ENCODE data around the gene RAB44. TPM values are rescaled to one million over a fixed set of nuclear protein-coding genes. Genes with fewer than 3 reads are reported as not detected.

The RAB44 gene
- total and polyA plus RNA-seq, 2 of the 13 experiments (the other 11 are each of a cell fraction or from before 2014, with no cell fraction given) = not detected

- TF ChIP-seq BCL3 (CRISPR knock-in tag; IDR thresholded peaks at IDR 0.05) (peak; percentile 77; the same call in 1 of the 2 replicates), SIX4 (CRISPR knock-in tag; IDR thresholded peaks at IDR 0.05) (no peak; the same call in 1 of the 2 replicates), ZNF672 (CRISPR knock-in tag; IDR thresholded peaks at IDR 0.05) (peak; percentile 71; the same call in 1 of the 2 replicates), REPIN1 (CRISPR knock-in tag; IDR thresholded peaks at IDR 0.05; ENCODE audit: borderline replicate concordance, low read depth) (peak; percentile 99), ZNF720 (CRISPR knock-in tag; IDR thresholded peaks at IDR 0.05) (no peak), FIP1L1 (IDR thresholded peaks at IDR 0.05; ENCODE audit: borderline replicate concordance, insufficient read depth, low read depth, low read length) (no peak), ZNF589 (CRISPR knock-in tag; conservative IDR thresholded peaks at IDR 0.05) (peak; percentile 97), ZNF253 (CRISPR knock-in tag; IDR thresholded peaks at IDR 0.05; ENCODE audit: borderline replicate concordance) (no peak; the same call in 1 of the 2 replicates), ZNF468 (CRISPR knock-in tag; IDR thresholded peaks at IDR 0.05) (peak; percentile 96), ZSCAN29 (CRISPR knock-in tag; conservative IDR thresholded peaks at IDR 0.05) (peak; percentile 74; the same call in 1 of the 2 replicates), CCDC6 (CRISPR knock-in tag; IDR thresholded peaks at IDR 0.05) (peak; percentile 83; the same call in 1 of the 2 replicates), YY1 (IDR thresholded peaks at IDR 0.05; ENCODE audit: insufficient read depth, insufficient replicate concordance, low read depth, low read length) (no peak)
- TF ChIP-seq, protein P1, sequence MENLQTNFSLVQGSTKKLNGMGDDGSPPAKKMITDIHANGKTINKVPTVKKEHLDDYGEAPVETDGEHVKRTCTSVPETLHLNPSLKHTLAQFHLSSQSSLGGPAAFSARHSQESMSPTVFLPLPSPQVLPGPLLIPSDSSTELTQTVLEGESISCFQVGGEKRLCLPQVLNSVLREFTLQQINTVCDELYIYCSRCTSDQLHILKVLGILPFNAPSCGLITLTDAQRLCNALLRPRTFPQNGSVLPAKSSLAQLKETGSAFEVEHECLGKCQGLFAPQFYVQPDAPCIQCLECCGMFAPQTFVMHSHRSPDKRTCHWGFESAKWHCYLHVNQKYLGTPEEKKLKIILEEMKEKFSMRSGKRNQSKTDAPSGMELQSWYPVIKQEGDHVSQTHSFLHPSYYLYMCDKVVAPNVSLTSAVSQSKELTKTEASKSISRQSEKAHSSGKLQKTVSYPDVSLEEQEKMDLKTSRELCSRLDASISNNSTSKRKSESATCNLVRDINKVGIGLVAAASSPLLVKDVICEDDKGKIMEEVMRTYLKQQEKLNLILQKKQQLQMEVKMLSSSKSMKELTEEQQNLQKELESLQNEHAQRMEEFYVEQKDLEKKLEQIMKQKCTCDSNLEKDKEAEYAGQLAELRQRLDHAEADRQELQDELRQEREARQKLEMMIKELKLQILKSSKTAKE (CRISPR knock-in tag; IDR thresholded peaks at IDR 0.05; ENCODE audit: borderline replicate concordance) = peak; percentile 82
- TF ChIP-seq, protein P2, sequence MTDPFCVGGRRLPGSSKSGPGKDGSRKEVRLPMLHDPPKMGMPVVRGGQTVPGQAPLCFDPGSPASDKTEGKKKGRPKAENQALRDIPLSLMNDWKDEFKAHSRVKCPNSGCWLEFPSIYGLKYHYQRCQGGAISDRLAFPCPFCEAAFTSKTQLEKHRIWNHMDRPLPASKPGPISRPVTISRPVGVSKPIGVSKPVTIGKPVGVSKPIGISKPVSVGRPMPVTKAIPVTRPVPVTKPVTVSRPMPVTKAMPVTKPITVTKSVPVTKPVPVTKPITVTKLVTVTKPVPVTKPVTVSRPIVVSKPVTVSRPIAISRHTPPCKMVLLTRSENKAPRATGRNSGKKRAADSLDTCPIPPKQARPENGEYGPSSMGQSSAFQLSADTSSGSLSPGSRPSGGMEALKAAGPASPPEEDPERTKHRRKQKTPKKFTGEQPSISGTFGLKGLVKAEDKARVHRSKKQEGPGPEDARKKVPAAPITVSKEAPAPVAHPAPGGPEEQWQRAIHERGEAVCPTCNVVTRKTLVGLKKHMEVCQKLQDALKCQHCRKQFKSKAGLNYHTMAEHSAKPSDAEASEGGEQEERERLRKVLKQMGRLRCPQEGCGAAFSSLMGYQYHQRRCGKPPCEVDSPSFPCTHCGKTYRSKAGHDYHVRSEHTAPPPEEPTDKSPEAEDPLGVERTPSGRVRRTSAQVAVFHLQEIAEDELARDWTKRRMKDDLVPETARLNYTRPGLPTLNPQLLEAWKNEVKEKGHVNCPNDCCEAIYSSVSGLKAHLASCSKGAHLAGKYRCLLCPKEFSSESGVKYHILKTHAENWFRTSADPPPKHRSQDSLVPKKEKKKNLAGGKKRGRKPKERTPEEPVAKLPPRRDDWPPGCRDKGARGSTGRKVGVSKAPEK (CRISPR knock-in tag; IDR thresholded peaks at IDR 0.05; ENCODE audit: borderline replicate concordance) = no peak; the same call in 1 of the 2 replicates
- TF ChIP-seq, protein P3, sequence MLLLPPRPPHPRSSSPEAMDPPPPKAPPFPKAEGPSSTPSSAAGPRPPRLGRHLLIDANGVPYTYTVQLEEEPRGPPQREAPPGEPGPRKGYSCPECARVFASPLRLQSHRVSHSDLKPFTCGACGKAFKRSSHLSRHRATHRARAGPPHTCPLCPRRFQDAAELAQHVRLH (CRISPR knock-in tag; IDR thresholded peaks at IDR 0.05; ENCODE audit: borderline replicate concordance, low read depth) = 0 out of 2 replicates have a peak, but pooled peaks have one; percentile 24
- TF ChIP-seq, protein P4, sequence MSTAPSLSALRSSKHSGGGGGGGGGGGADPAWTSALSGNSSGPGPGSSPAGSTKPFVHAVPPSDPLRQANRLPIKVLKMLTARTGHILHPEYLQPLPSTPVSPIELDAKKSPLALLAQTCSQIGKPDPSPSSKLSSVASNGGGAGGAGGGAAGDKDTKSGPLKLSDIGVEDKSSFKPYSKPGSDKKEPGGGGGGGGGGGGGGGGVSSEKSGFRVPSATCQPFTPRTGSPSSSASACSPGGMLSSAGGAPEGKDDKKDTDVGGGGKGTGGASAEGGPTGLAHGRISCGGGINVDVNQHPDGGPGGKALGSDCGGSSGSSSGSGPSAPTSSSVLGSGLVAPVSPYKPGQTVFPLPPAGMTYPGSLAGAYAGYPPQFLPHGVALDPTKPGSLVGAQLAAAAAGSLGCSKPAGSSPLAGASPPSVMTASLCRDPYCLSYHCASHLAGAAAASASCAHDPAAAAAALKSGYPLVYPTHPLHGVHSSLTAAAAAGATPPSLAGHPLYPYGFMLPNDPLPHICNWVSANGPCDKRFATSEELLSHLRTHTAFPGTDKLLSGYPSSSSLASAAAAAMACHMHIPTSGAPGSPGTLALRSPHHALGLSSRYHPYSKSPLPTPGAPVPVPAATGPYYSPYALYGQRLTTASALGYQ (CRISPR knock-in tag; IDR thresholded peaks at IDR 0.05) = peak; percentile 100
- TF ChIP-seq, protein P5, sequence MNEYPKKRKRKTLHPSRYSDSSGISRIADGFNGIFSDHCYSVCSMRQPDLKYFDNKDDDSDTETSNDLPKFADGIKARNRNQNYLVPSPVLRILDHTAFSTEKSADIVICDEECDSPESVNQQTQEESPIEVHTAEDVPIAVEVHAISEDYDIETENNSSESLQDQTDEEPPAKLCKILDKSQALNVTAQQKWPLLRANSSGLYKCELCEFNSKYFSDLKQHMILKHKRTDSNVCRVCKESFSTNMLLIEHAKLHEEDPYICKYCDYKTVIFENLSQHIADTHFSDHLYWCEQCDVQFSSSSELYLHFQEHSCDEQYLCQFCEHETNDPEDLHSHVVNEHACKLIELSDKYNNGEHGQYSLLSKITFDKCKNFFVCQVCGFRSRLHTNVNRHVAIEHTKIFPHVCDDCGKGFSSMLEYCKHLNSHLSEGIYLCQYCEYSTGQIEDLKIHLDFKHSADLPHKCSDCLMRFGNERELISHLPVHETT (CRISPR knock-in tag; conservative IDR thresholded peaks at IDR 0.05) = 0 out of 2 replicates have a peak, but pooled peaks have one; percentile 51
These were observed 13.8 kb upstream of the RAB44 start (continued) for GRCh38 chr6:36683656-36684446.
